ENCODE measurements around the gene DYRK2. TPM values are rescaled to one million over a fixed set of nuclear protein-coding genes. Genes with fewer than 3 reads are reported as not detected.

DYRK2 gene
- total RNA-seq, 4 donors from 2014 or later = 26.9 to 147 (median 96.6) TPM

DNA sequence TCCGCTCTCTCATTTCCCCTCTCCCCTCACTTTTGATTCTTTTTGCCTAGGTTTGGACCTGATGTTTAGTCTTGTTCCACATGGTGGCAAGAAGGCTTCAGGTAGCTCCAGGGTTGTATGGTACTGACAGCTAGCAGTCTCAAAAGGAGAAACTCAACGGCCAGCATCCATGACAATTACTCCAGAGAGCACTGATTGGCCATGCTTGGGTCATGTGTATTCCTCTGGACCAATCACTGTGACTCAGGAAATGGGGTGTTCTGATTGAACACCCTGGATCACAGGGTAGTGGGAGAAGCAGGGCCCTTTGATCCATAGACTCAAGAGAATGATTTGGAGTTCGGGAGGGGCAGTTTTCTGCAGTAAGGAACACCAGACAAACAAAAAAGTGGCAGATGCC is 45.3 kb downstream of the DYRK2 start:
- H3K9me3 ChIP-seq = no peaks in the 10 kb centered on the region
- no peaks in the 10 kb centered on the region for H3K27me3 ChIP-seq
- no peak for TF ChIP-seq POLR2A (IDR thresholded peaks at IDR 0.05)
- no peak for TF ChIP-seq POLR2AphosphoS5 (IDR thresholded peaks at IDR 0.05)
- TF ChIP-seq EP300 (IDR thresholded peaks at IDR 0.05; ENCODE audit: low read depth) = no peak
- TF ChIP-seq, protein P1, sequence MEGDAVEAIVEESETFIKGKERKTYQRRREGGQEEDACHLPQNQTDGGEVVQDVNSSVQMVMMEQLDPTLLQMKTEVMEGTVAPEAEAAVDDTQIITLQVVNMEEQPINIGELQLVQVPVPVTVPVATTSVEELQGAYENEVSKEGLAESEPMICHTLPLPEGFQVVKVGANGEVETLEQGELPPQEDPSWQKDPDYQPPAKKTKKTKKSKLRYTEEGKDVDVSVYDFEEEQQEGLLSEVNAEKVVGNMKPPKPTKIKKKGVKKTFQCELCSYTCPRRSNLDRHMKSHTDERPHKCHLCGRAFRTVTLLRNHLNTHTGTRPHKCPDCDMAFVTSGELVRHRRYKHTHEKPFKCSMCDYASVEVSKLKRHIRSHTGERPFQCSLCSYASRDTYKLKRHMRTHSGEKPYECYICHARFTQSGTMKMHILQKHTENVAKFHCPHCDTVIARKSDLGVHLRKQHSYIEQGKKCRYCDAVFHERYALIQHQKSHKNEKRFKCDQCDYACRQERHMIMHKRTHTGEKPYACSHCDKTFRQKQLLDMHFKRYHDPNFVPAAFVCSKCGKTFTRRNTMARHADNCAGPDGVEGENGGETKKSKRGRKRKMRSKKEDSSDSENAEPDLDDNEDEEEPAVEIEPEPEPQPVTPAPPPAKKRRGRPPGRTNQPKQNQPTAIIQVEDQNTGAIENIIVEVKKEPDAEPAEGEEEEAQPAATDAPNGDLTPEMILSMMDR (IDR thresholded peaks at IDR 0.05) = no peak
- in situ Hi-C loops (cut with MboI; ENCODE audit: low pct_ligation_motif_present in 1 of 4, low pct_unique_long_range_greater_than_20kb in 1 of 4, low sequenced_read_pairs in 3 of 4) (no loop called here), intact Hi-C loops (cut with DNase I; ENCODE audit: low total_unique reads) (no loop called here)
- H3K4me1 ChIP-seq = peaks cover 0 to 25% (median 2%) of the 10 kb centered on the region in 4 donors
- no peak overlapping the region for H3K4me3 ChIP-seq
- no peak overlapping the region for H3K27ac ChIP-seq
- no peaks in the 10 kb centered on the region for H3K36me3 ChIP-seq
- 94 to 96% methylated on average over 2 to 3 of the region's 3 CpGs for WGBS, 2 donors (ENCODE audit: low coverage in 1 of 2)
- DNase-seq = no peak

DNA sequence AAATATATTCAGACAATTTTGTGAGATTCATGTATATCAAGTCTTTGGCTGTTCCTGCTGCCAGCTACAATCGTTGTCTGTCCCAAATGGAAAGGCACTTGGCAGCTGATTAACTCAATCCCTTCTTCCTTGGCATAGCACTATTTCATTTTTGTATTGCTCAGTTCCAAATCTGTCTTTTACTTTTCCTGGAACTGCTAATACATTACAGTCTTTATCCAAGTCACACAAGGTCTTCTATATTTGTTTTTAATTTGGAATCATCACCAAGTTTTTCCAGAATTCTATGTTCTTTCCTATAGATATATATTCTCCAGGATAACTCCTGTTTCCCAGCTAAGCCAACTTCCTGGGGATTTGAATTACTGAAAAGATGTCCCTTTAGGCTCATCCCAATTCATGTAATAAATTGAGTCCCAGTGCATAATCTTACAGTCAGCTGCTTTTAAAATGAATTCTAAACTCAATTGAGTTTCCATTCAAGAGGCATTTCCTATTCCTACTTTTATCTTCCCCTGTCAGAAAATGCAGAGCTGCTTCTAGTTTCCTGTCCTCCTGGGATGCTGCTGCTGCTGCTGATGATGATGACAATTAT is 45.9 kb downstream of the DYRK2 start:
- intact Hi-C loops (cut with DNase I; ENCODE audit: low total_unique reads) (no loop called here), in situ Hi-C loops (cut with MboI; ENCODE audit: low pct_ligation_motif_present in 1 of 4, low pct_unique_long_range_greater_than_20kb in 1 of 4, low sequenced_read_pairs in 3 of 4) (no loop called here)
- peaks cover 0 to 25% (median 0%) of the 10 kb centered on the region in 4 donors for H3K4me1 ChIP-seq
- TF ChIP-seq POLR2A (IDR thresholded peaks at IDR 0.05) = no peak
- TF ChIP-seq, protein P1 (IDR thresholded peaks at IDR 0.05) = no peak
- TF ChIP-seq EP300 (IDR thresholded peaks at IDR 0.05; ENCODE audit: low read depth) = no peak
- TF ChIP-seq POLR2AphosphoS5 (IDR thresholded peaks at IDR 0.05) = no peak
- H3K27ac ChIP-seq = no peak overlapping the region
- H3K36me3 ChIP-seq = no peaks in the 10 kb centered on the region
- no peak for DNase-seq
- no peaks in the 10 kb centered on the region for H3K27me3 ChIP-seq
- H3K9me3 ChIP-seq = no peaks in the 10 kb centered on the region
- no peak overlapping the region for H3K4me3 ChIP-seq
- WGBS, 2 donors (ENCODE audit: low coverage in 1 of 2) = 57 to 71% methylated on average over 1 of the region's 1 CpG

DNA sequence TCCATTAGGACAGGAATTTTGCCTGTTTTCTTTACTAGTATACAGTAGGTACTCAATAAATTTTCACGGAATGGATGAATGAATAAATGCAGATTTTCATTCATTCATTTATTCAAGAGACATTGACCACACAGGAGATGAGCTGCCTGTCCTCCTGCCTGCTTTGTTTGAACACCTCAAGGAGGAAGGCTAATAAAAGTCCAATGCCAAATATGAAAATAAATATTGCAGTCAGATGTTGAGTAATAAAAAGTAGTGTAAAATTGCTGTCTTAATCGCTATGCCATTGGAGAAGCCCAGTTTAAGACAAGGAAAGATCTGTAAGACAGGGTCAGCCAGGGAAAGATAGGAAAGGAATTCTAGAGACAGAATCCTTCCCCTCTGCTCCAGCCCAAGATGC is 47.4 kb downstream of the DYRK2 start:
- H3K27ac ChIP-seq = no peak overlapping the region
- WGBS, 2 donors (ENCODE audit: low coverage in 1 of 2) = 73 to 85% methylated on average over 2 of the region's 2 CpGs
- H3K4me1 ChIP-seq = peaks cover 0 to 18% (median 0%) of the 10 kb centered on the region in 4 donors
- H3K4me3 ChIP-seq = no peak overlapping the region
- no peaks in the 10 kb centered on the region for H3K36me3 ChIP-seq
- H3K9me3 ChIP-seq = no peaks in the 10 kb centered on the region
- no peak for DNase-seq
- intact Hi-C loops (cut with DNase I; ENCODE audit: low total_unique reads) = no loop called here
- no peaks in the 10 kb centered on the region for H3K27me3 ChIP-seq
- TF ChIP-seq, protein P1 (IDR thresholded peaks at IDR 0.05) = no peak
- TF ChIP-seq POLR2A (IDR thresholded peaks at IDR 0.05) (no peak), EP300 (IDR thresholded peaks at IDR 0.05; ENCODE audit: low read depth) (no peak), POLR2AphosphoS5 (IDR thresholded peaks at IDR 0.05) (no peak)
- in situ Hi-C loops (cut with MboI; ENCODE audit: low pct_ligation_motif_present in 1 of 4, low pct_unique_long_range_greater_than_20kb in 1 of 4, low sequenced_read_pairs in 3 of 4) = no loop called here

DNA sequence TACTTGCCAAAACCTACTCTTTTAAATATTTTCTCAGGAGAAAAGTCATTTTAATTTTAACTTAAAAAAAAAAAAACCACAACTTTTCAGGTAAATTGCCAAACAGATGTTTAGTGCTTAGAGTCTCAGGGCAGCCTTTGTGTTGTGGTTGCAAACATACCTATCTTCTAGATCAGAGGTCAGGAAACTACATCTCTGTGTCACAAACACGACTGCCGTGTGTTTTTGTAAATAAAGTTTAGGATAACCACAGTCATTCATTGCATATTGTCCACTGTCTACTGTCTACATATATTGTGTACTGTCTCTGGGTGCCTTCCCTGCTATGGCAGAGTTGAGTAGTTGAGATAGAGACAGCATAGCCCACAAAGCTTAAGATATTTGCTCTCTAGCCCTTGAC is 48.9 kb downstream of the DYRK2 start:
- intact Hi-C loops (cut with DNase I; ENCODE audit: low total_unique reads) (no loop called here), in situ Hi-C loops (cut with MboI; ENCODE audit: low pct_ligation_motif_present in 1 of 4, low pct_unique_long_range_greater_than_20kb in 1 of 4, low sequenced_read_pairs in 3 of 4) (no loop called here)
- no peaks in the 10 kb centered on the region for H3K36me3 ChIP-seq
- 50 to 60% methylated on average over 2 of the region's 2 CpGs for WGBS, 2 donors (ENCODE audit: low coverage in 1 of 2)
- H3K4me3 ChIP-seq = no peak overlapping the region
- no peaks in the 10 kb centered on the region for H3K27me3 ChIP-seq
- no peaks in the 10 kb centered on the region for H3K9me3 ChIP-seq
- TF ChIP-seq, protein P1 (IDR thresholded peaks at IDR 0.05) = no peak
- TF ChIP-seq EP300 (IDR thresholded peaks at IDR 0.05; ENCODE audit: low read depth) = no peak
- no peak for TF ChIP-seq POLR2AphosphoS5 (IDR thresholded peaks at IDR 0.05)
- TF ChIP-seq POLR2A (IDR thresholded peaks at IDR 0.05) = no peak
- H3K4me1 ChIP-seq = peaks cover 0 to 18% (median 0%) of the 10 kb centered on the region in 4 donors
- H3K27ac ChIP-seq = no peak overlapping the region
- no peak for DNase-seq

All from transverse colon (tissue), 4 donors.